Endothelial cell of umbilical vein (primary cell): Measurements from ENCODE around the gene CTSW. TPM values are rescaled to one million over a fixed set of nuclear protein-coding genes. Genes with fewer than 3 reads are reported as not detected.

ENCODE experiments used
- BruUV-seq: library from RNA; stranded (reverse); fragments of 400-500 nt; replicated peaks from 2 replicates; lab custom pipeline; 2021; lab: Mats Ljungman, UMichigan
- CTCF ChIA-PET: fragments of 300-600, 350-600 bp; sonication (Branson Sonifier 250); formaldehyde crosslinking; loops from one replicate; lab custom pipeline; 2021; ENCODE audit warnings: antibody characterized with exemption, inconsistent platforms; lab: Charles Lee
- POLR2A ChIA-PET: fragments of 300-600, 350-600 bp; sonication (Branson Sonifier 250); formaldehyde crosslinking; loops from one replicate; lab custom pipeline; 2021; ENCODE audit warnings: antibody characterized with exemption, inconsistent platforms; lab: Charles Lee
- DNase-seq: peaks from one replicate; pipeline ENCODE4 v3.0.0-alpha.2; 2011; ENCODE audit warnings: low read depth, low spot score
- FAIRE-seq: peaks from 2 replicates; lab custom pipeline; 2011; peaks lifted over from hg19 to GRCh38; lab: Jason Lieb, UNC
- H2AFZ ChIP-seq: 2 replicates; pipeline ENCODE4 v1.6.0; 2012; ENCODE audit warnings: low read depth, low read length, control low read depth, inconsistent platforms
- H3K27ac ChIP-seq: 2 replicates; pipeline ENCODE4 v1.5.1; 2011; ENCODE audit warnings: low read depth, mild to moderate bottlenecking, control low read depth, low read length, moderate library complexity; ENCODE audit not compliant: insufficient read depth
- H3K27me3 ChIP-seq, 2 experiments: 2 replicates each; pipeline versions ENCODE4 v1.6.0 to v1.6.1; 2011; ENCODE audit warnings: low read length in 2 of 2, mixed read lengths in 1 of 2; ENCODE audit not compliant: control insufficient read depth in 2 of 2, insufficient read depth in 2 of 2
- H3K36me3 ChIP-seq, 2 experiments: 2 replicates in 1 of 2; 3 replicates in 1 of 2; pipeline ENCODE4 v1.5.1; 2011; ENCODE audit warnings: low read length in 2 of 2, mild to moderate bottlenecking in 1 of 2, moderate library complexity in 1 of 2; ENCODE audit not compliant: control insufficient read depth in 2 of 2, insufficient read depth in 2 of 2; ENCODE audit errors: extremely low read depth in 1 of 2
- H3K4me1 ChIP-seq: 3 replicates; pipeline ENCODE4 v1.5.1; 2011; ENCODE audit warnings: mild to moderate bottlenecking, low read length; ENCODE audit not compliant: control insufficient read depth, insufficient read depth; ENCODE audit errors: extremely low read depth
- H3K4me2 ChIP-seq: 2 replicates; pipeline ENCODE4 v1.6.1; 2011; ENCODE audit warnings: low read length, control low read depth, mixed read lengths; ENCODE audit not compliant: insufficient read depth
- H3K4me3 ChIP-seq, 3 experiments: fragments of 200-600 bp in 1 of 3; sonication (generic), shearing (Covaris generic) in 1 of 3; replicated peaks in 1 of 3; 2 replicates each; pipeline ENCODE4 v1.5.1; 2011 to 2016; ENCODE audit warnings: control low read depth in 3 of 3, low read length in 3 of 3, mild to moderate bottlenecking in 2 of 3, inconsistent platforms in 1 of 3, low read depth in 1 of 3, moderate library complexity in 1 of 3; ENCODE audit not compliant: insufficient read depth in 1 of 3
- H3K79me2 ChIP-seq: 2 replicates; pipeline ENCODE4 v1.6.0; 2012; ENCODE audit warnings: low read length, inconsistent platforms; ENCODE audit not compliant: control insufficient read depth, insufficient read depth
- H3K9ac ChIP-seq: replicated peaks from 2 replicates; pipeline ENCODE3; 2011; ENCODE audit warnings: low read length, control low read depth; ENCODE audit not compliant: insufficient read depth; ENCODE audit errors: extremely low read depth
- H3K9me1 ChIP-seq: replicated peaks from 3 replicates; pipeline ENCODE4 v1.6.0; 2011; ENCODE audit warnings: mild to moderate bottlenecking, low read length; ENCODE audit not compliant: control insufficient read depth, insufficient read depth; ENCODE audit errors: extremely low read depth
- H3K9me3 ChIP-seq: replicated peaks from 2 replicates; pipeline ENCODE4 v1.5.1; 2012; ENCODE audit warnings: low read length, inconsistent platforms; ENCODE audit not compliant: control insufficient read depth, insufficient read depth
- H4K20me1 ChIP-seq: replicated peaks from 2 replicates; pipeline ENCODE3; 2011; ENCODE audit warnings: mild to moderate bottlenecking, low read length; ENCODE audit not compliant: control insufficient read depth, insufficient read depth; ENCODE audit errors: extremely low read depth
- EZH2 ChIP-seq: IDR thresholded peaks from 2 replicates; pipeline ENCODE4 v1.6.1; 2012; ENCODE audit warnings: borderline replicate concordance, low read depth, mild to moderate bottlenecking, moderate library complexity, low read length, inconsistent platforms; ENCODE audit not compliant: severe bottlenecking
- FOS ChIP-seq: IDR thresholded peaks from 2 replicates; pipeline ENCODE4 v1.6.1; 2011; ENCODE audit warnings: mild to moderate bottlenecking, low read length, moderate library complexity, borderline replicate concordance; ENCODE audit not compliant: insufficient read depth
- GATA2 ChIP-seq: IDR thresholded peaks from 2 replicates; pipeline ENCODE4 v1.7.0; 2011; ENCODE audit warnings: low read depth, mild to moderate bottlenecking, moderate library complexity, mixed read lengths, low read length; ENCODE audit not compliant: insufficient read length, insufficient read depth
- JUN ChIP-seq: IDR thresholded peaks from 2 replicates; pipeline ENCODE4 v1.6.1; 2011; ENCODE audit warnings: borderline replicate concordance, low read depth; ENCODE audit not compliant: insufficient read length, insufficient read depth
- MAX ChIP-seq: IDR thresholded peaks from 2 replicates; pipeline ENCODE4 v1.6.1; 2011; ENCODE audit not compliant: insufficient read depth, insufficient read length
- MYC ChIP-seq: IDR thresholded peaks from one replicate; pipeline ENCODE4 v1.6.1; 2011; ENCODE audit warnings: mild to moderate bottlenecking, low read depth, low read length
- POLR2A ChIP-seq: IDR thresholded peaks from 2 replicates; pipeline ENCODE4 v1.6.1; 2012; ENCODE audit warnings: low read depth, mild to moderate bottlenecking, control low read depth, low read length
- POLR2AphosphoS5 ChIP-seq: IDR thresholded peaks from 2 replicates; pipeline ENCODE4 v1.6.1; 2012; ENCODE audit warnings: low read depth, mild to moderate bottlenecking, control low read depth, low read length, moderate library complexity; ENCODE audit not compliant: insufficient read depth
- dilution Hi-C: fragments of 300-500 bp; cut with MboI; formaldehyde crosslinking; loops from one replicate; pipeline ENCODE4 v1.15.0; 2019; ENCODE audit warnings: low sequenced_read_pairs; ENCODE audit not compliant: extremely low pct_ligation_motif_present
- intact Hi-C: fragments of 100-400 bp; cut with micrococcal nuclease; formaldehyde crosslinking; loops from one replicate; pipeline ENCODE4 v1.10.0; 2022
- polyA plus RNA-seq, 4 experiments: library from polyadenylated mRNA; depleted of rRNA in 3 of 4; stranded (reverse) in 3 of 4; unstranded in 1 of 4; fragments of >200 nt; gene quantifications; 2 replicates each; pipeline versions ENCODE4 v1.2.1 to v1.2.3, GENCODE V29; 2011 to 2012; ENCODE audit warnings: missing spikeins in 1 of 4
- total RNA-seq: library from RNA; stranded (reverse); gene quantifications from 2 replicates; pipeline ENCODE4 v1.2.3, GENCODE V29; 2021
- TF ChIP-seq, protein P1 (sequence below), 2 donors: IDR thresholded peaks; 1 replicate in 1 of 2; 2 replicates in 1 of 2; pipeline ENCODE4 v1.5.1; 2011; ENCODE audit warnings: low read length in 2 of 2, mild to moderate bottlenecking in 2 of 2, moderate library complexity in 2 of 2, control low read depth in 1 of 2, inconsistent platforms in 1 of 2, low read depth in 1 of 2; ENCODE audit not compliant: insufficient read depth in 1 of 2; ENCODE audit errors: extremely low read depth in 1 of 2

Gene CTSW
- total and polyA plus RNA-seq, 2 donors (not counting 3 experiments of a cell fraction or from before 2014, with no cell fraction given), result not detected

- H2AFZ ChIP-seq, result no peak overlapping the region
- no peak overlapping the region for H3K4me2 ChIP-seq
- peaks cover 5% of the 10 kb centered on the region for H4K20me1 ChIP-seq
- H3K4me1 ChIP-seq, result no peaks in the 10 kb centered on the region
- peaks cover 18 to 30% of the 10 kb centered on the region in 2 experiments for H3K36me3 ChIP-seq
- intact Hi-C loops (no loop called here), dilution Hi-C loops (no loop called here)
- no peak overlapping the region for H3K9ac ChIP-seq
- peaks cover 18% of the 10 kb centered on the region for H3K79me2 ChIP-seq
- H3K27me3 ChIP-seq, result no peaks in the 10 kb centered on the region
- H3K4me3 ChIP-seq, result no peak overlapping the region
- H3K9me3 ChIP-seq, result no peaks in the 10 kb centered on the region
- no peaks in the 10 kb centered on the region for H3K9me1 ChIP-seq
- BruUV-seq, result no TSS peak
- CTCF ChIA-PET, result interaction anchor here (1.2 to 3.7 kb wide), 5 partner anchors 10 to 70 kb away, joined by 3 to 18 read pairs (median 7); partner anchors contain the start of genes AP5B1, FIBP and MUS81
- TF ChIP-seq, protein P1, sequence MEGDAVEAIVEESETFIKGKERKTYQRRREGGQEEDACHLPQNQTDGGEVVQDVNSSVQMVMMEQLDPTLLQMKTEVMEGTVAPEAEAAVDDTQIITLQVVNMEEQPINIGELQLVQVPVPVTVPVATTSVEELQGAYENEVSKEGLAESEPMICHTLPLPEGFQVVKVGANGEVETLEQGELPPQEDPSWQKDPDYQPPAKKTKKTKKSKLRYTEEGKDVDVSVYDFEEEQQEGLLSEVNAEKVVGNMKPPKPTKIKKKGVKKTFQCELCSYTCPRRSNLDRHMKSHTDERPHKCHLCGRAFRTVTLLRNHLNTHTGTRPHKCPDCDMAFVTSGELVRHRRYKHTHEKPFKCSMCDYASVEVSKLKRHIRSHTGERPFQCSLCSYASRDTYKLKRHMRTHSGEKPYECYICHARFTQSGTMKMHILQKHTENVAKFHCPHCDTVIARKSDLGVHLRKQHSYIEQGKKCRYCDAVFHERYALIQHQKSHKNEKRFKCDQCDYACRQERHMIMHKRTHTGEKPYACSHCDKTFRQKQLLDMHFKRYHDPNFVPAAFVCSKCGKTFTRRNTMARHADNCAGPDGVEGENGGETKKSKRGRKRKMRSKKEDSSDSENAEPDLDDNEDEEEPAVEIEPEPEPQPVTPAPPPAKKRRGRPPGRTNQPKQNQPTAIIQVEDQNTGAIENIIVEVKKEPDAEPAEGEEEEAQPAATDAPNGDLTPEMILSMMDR (IDR thresholded peaks at IDR 0.05; ENCODE audit: extremely low read depth in 1 of 2, insufficient read depth in 1 of 2, low read depth in 1 of 2, low read length in 2 of 2), result no peak
- TF ChIP-seq POLR2A (no peak), JUN (no peak), POLR2AphosphoS5 (no peak), MAX (no peak), MYC (no peak), FOS (no peak), EZH2 (no peak), GATA2 (no peak)
- DNase-seq, result no peak
- no peak for FAIRE-seq
- POLR2A ChIA-PET, result interaction anchor here (0.9 to 1.3 kb wide), 2 partner anchors 9 to 10 kb away, joined by 3 to 4 read pairs; partner anchors contain the start of gene MUS81
- no peak overlapping the region for H3K27ac ChIP-seq
Observed at GRCh38 chr11:65849771-65850216, 29.8 kb upstream of the CTSW start.
